Stimulated activated CD8-positive, alpha-beta memory T cell treated with anti-CD3 and anti-CD28 coated beads, Interleukin-12 subunit alpha, Interleukin-12 subunit beta, amount 100 ng/mL, for 24 hours (primary cell): ENCODE data around the gene EFHD1.
"Not testable (repeated sequence)": the region's sequence is repeated elsewhere in the genome, so short reads cannot be mapped to it uniquely, and the experiment has no call there.

Source experiments
- DNase-seq: peaks from one replicate; pipeline ENCODE4 v3.0.0-alpha.2; 2020; ENCODE audit errors: extremely low read depth

EFHD1 gene

GRCh38 chr2:232652505-232652851 is 19.1 kb downstream of the EFHD1 start:
- no peak for DNase-seq

- no peak for DNase-seq
Measured at GRCh38 chr2:232653441-232653840, 20.0 kb downstream of the EFHD1 start.

- no peak for DNase-seq
Measured at GRCh38 chr2:232655392-232655791, 22.0 kb downstream of the EFHD1 start.

GRCh38 chr2:232658217-232658785 is 24.9 kb downstream of the EFHD1 start:
- DNase-seq, result no peak

- no peak for DNase-seq
Measured at GRCh38 chr2:232659359-232659758, 26.0 kb downstream of the EFHD1 start.

GRCh38 chr2:232662486-232663260 is 29.3 kb downstream of the EFHD1 start:
- no peak for DNase-seq

- no peak for DNase-seq
Measured at GRCh38 chr2:232666051-232666805, 32.8 kb downstream of the EFHD1 start.

- no peak for DNase-seq
Measured at GRCh38 chr2:232667989-232668583, 34.7 kb downstream of the EFHD1 start.

- DNase-seq, result no peak
Measured at GRCh38 chr2:232668805-232669444, 35.5 kb downstream of the EFHD1 start.

GRCh38 chr2:232672588-232672987 is 39.2 kb downstream of the EFHD1 start:
- no peak for DNase-seq

- DNase-seq, result no peak
Measured at GRCh38 chr2:232674491-232674890, 41.1 kb downstream of the EFHD1 start.

- DNase-seq, result no peak
Measured at GRCh38 chr2:232675381-232675780, 42.0 kb downstream of the EFHD1 start.

GRCh38 chr2:232680006-232680405 is 46.6 kb downstream of the EFHD1 start:
- DNase-seq, result no peak

GRCh38 chr2:232681527-232681926 is 48.1 kb downstream of the EFHD1 start:
- no peak for DNase-seq

GRCh38 chr2:232683368-232683767 is 50.0 kb downstream of the EFHD1 start:
- DNase-seq, result no peak

- DNase-seq, result not testable (repeated sequence)
Measured at GRCh38 chr2:232685391-232685790, 52.0 kb downstream of the EFHD1 start.

GRCh38 chr2:232687382-232688160 is 54.2 kb downstream of the EFHD1 start:
- DNase-seq, result no peak

GRCh38 chr2:232688201-232688600 is 54.8 kb downstream of the EFHD1 start:
- DNase-seq, result no peak

GRCh38 chr2:232689152-232689910 is 55.9 kb downstream of the EFHD1 start:
- DNase-seq, result no peak

- DNase-seq, result not testable (repeated sequence)
Measured at GRCh38 chr2:232691117-232691516, 57.7 kb downstream of the EFHD1 start.
